Measurements from ENCODE around the gene MAP2K3.
"Not testable (repeated sequence)": the region's sequence is repeated elsewhere in the genome, so short reads cannot be mapped to it uniquely, and the experiment has no call there.

GRCh38 chr17:21318856-21319255 lies 34.3 kb downstream of the MAP2K3 start:
- TF ChIP-seq POLR2A, CTCF (IDR thresholded peaks at IDR 0.05): not testable (repeated sequence)

Data from lower leg skin (tissue), 3 donors.